HCT116 (cell line): ENCODE measurements around the gene SPIN2B. TPM values are rescaled to one million over a fixed set of nuclear protein-coding genes. Genes with fewer than 3 reads are reported as not detected.

Experiments used
- ATAC-seq: fragments of 200-7000 bp; cut with Tn5 transposase; 2 replicates; pipeline ENCODE4 v1.9.1; 2020; ENCODE audit warnings: mild to moderate bottlenecking, moderate library complexity
- BruUV-seq: library from RNA; stranded (reverse); fragments of 400-500 nt; replicated peaks from 2 replicates; lab custom pipeline; 2021; lab: Mats Ljungman, UMichigan
- CTCF ChIA-PET: fragments of 300-600 bp; sonication (Branson Sonifier 250); formaldehyde crosslinking; loops from one replicate; lab custom pipeline; 2021; ENCODE audit warnings: antibody characterized with exemption; lab: Charles Lee
- POLR2A ChIA-PET: fragments of 300-600, 350-600 bp; sonication (Branson Sonifier 250); formaldehyde crosslinking; loops from one replicate; lab custom pipeline; 2021; ENCODE audit warnings: antibody characterized with exemption; lab: Charles Lee
- RAD21 ChIA-PET, 2 experiments: fragments of 300-600 bp; sonication (Branson Sonifier 250); formaldehyde crosslinking; loops; one replicate each; lab custom pipeline; 2023; ENCODE audit warnings: low total read pairs in 2 of 2; ENCODE audit not compliant: uncharacterized antibody in 2 of 2, unreplicated experiment in 2 of 2, low non-redundant PET in 1 of 2; lab: Charles Lee
- DNase-seq: peaks from one replicate; pipeline ENCODE4 v3.0.0-alpha.2; 2010; ENCODE audit warnings: low read depth, low spot score
- H2AFZ ChIP-seq: fragments of 200-600 bp; shearing (Covaris generic), sonication (generic); 2 replicates; pipeline ENCODE4 v1.6.1; 2017; ENCODE audit warnings: low read depth, mixed run types, mixed read lengths, antibody characterized with exemption, low read length; ENCODE audit not compliant: poor library complexity, severe bottlenecking
- H3K27ac ChIP-seq: 2 replicates; pipeline ENCODE4 v1.5.1; 2012; ENCODE audit warnings: low read depth, low read length
- H3K27me3 ChIP-seq: fragments of 200-600 bp; sonication (generic); 2 replicates; pipeline ENCODE4 v1.6.1; 2016; ENCODE audit warnings: mixed run types, low read length, mixed read lengths; ENCODE audit not compliant: insufficient read depth
- H3K36me3 ChIP-seq, 2 experiments: fragments of 200-500 bp in 1 of 2; fragments of 200-600 bp in 1 of 2; sonication (Bioruptor generic) in 1 of 2; sonication (generic) in 1 of 2; 2 replicates each; pipeline versions ENCODE4 v1.5.1 to v1.6.1; 2014 to 2016; ENCODE audit warnings: low read length in 2 of 2, inconsistent platforms in 1 of 2, mixed read lengths in 1 of 2, mixed run types in 1 of 2; ENCODE audit not compliant: insufficient read depth in 2 of 2, control insufficient read depth in 1 of 2
- H3K4me1 ChIP-seq, 2 experiments: fragments of 200-600 bp in 1 of 2; sonication (generic) in 1 of 2; 2 replicates each; pipeline versions ENCODE4 v1.5.1 to v1.6.1; 2012 to 2017; ENCODE audit warnings: low read length in 2 of 2, inconsistent platforms in 1 of 2, mild to moderate bottlenecking in 1 of 2, mixed read lengths in 1 of 2, mixed run types in 1 of 2, moderate library complexity in 1 of 2; ENCODE audit not compliant: insufficient read depth in 2 of 2, control insufficient read depth in 1 of 2
- H3K4me2 ChIP-seq: fragments of 200-600 bp; sonication (generic); 2 replicates; pipeline ENCODE4 v1.6.1; 2017; ENCODE audit warnings: mixed run types, low read length, mixed read lengths
- H3K4me3 ChIP-seq, 2 experiments: fragments of 200-600 bp in 1 of 2; sonication (generic) in 1 of 2; replicated peaks in 1 of 2; 2 replicates each; pipeline ENCODE4 v1.5.1; 2011 to 2016; ENCODE audit warnings: low read length in 2 of 2, control low read depth in 1 of 2, low read depth in 1 of 2, mild to moderate bottlenecking in 1 of 2, mixed read lengths in 1 of 2, mixed run types in 1 of 2
- H3K79me2 ChIP-seq: fragments of 200-600 bp; sonication (generic); 2 replicates; pipeline ENCODE4 v1.6.1; 2017; ENCODE audit warnings: mild to moderate bottlenecking, mixed run types, low read length, moderate library complexity, mixed read lengths; ENCODE audit not compliant: insufficient read depth
- H3K9ac ChIP-seq: fragments of 200-600 bp; sonication (generic); 2 replicates; pipeline ENCODE4 v1.6.1; 2016; ENCODE audit warnings: low read length, mixed read lengths
- H3K9me2 ChIP-seq: fragments of 200-600 bp; sonication (generic), shearing (Covaris generic); 2 replicates; pipeline ENCODE4 v1.6.1; 2017; ENCODE audit warnings: mixed run types, mild to moderate bottlenecking, moderate library complexity; ENCODE audit not compliant: insufficient read depth
- H3K9me3 ChIP-seq, 2 experiments: fragments of 200-500 bp in 1 of 2; fragments of 200-600 bp in 1 of 2; sonication (Bioruptor generic) in 1 of 2; sonication (generic) in 1 of 2; 2 replicates each; pipeline ENCODE4 v1.6.1; 2014 to 2017; ENCODE audit warnings: low read length in 2 of 2, mixed read lengths in 2 of 2, inconsistent platforms in 1 of 2, low read depth in 1 of 2, mild to moderate bottlenecking in 1 of 2, mixed run types in 1 of 2, moderate library complexity in 1 of 2; ENCODE audit not compliant: control insufficient read depth in 1 of 2, insufficient read depth in 1 of 2
- H4K20me1 ChIP-seq: fragments of 200-600 bp; sonication (generic), shearing (Covaris generic); 2 replicates; pipeline ENCODE4 v1.6.1; 2017; ENCODE audit warnings: mixed run types, mild to moderate bottlenecking, moderate library complexity; ENCODE audit not compliant: insufficient read depth
- CTCF ChIP-seq, 3 experiments: fragments of 200-600 bp in 1 of 3; sonication (generic) in 1 of 3; IDR thresholded peaks in 2 of 3; conservative IDR thresholded peaks in 1 of 3; 2 replicates each; pipeline ENCODE4 v1.5.1; 2012 to 2017; ENCODE audit warnings: low read depth in 2 of 3, low read length in 2 of 3, antibody characterized with exemption in 1 of 3, borderline replicate concordance in 1 of 3, control low read depth in 1 of 3, mild to moderate bottlenecking in 1 of 3, mixed read lengths in 1 of 3, mixed run types in 1 of 3, moderate library complexity in 1 of 3; ENCODE audit not compliant: insufficient read depth in 1 of 3
- ELF1 ChIP-seq: IDR thresholded peaks from 2 replicates; pipeline ENCODE4 v1.6.1; 2012; ENCODE audit warnings: low read depth, borderline replicate concordance
- EZH2phosphoT487 ChIP-seq: fragments of 200-600 bp; IDR thresholded peaks from 2 replicates; pipeline ENCODE4 v1.6.1; 2018; ENCODE audit warnings: antibody characterized with exemption, borderline replicate concordance
- FOSL1 ChIP-seq: IDR thresholded peaks from 2 replicates; pipeline ENCODE4 v1.6.1; 2012; ENCODE audit warnings: low read depth
- POLR2A ChIP-seq: IDR thresholded peaks from 2 replicates; pipeline ENCODE4 v1.7.0; 2011; ENCODE audit warnings: borderline replicate concordance; ENCODE audit not compliant: insufficient read depth, insufficient read length; ENCODE audit errors: extremely low read depth
- POLR2AphosphoS5 ChIP-seq: IDR thresholded peaks from 2 replicates; pipeline ENCODE4 v1.6.1; 2011; ENCODE audit warnings: mild to moderate bottlenecking, low read depth, low read length, moderate library complexity
- YY1 ChIP-seq: IDR thresholded peaks from 2 replicates; pipeline ENCODE4 v1.6.1; 2011; ENCODE audit warnings: low read length, low read depth, moderate library complexity, mild to moderate bottlenecking; ENCODE audit not compliant: insufficient replicate concordance; ENCODE audit errors: extremely low read depth
- ZBTB33 ChIP-seq: IDR thresholded peaks from 2 replicates; pipeline ENCODE4 v1.6.1; 2011; ENCODE audit warnings: mild to moderate bottlenecking, low read length, moderate library complexity; ENCODE audit not compliant: insufficient replicate concordance; ENCODE audit errors: extremely low read depth
- ZFX ChIP-seq: fragments of 450-650 bp; IDR thresholded peaks from 2 replicates; pipeline ENCODE4 v1.6.1; 2017
- intact Hi-C: fragments of 100-400 bp; cut with micrococcal nuclease; formaldehyde crosslinking; loops from 2 replicates; pipeline ENCODE4 v1.10.0; 2022
- total RNA-seq: library from RNA; stranded (reverse); gene quantifications from one replicate; pipeline ENCODE4 v1.2.1, GENCODE V29; 2021; ENCODE audit not compliant: unreplicated experiment
- TF ChIP-seq, protein P1 (sequence below): IDR thresholded peaks from 2 replicates; pipeline ENCODE4 v1.6.1; 2012

SPIN2B gene
- total RNA-seq, 1 experiment from 2014 or later = 9.3 TPM

DNA sequence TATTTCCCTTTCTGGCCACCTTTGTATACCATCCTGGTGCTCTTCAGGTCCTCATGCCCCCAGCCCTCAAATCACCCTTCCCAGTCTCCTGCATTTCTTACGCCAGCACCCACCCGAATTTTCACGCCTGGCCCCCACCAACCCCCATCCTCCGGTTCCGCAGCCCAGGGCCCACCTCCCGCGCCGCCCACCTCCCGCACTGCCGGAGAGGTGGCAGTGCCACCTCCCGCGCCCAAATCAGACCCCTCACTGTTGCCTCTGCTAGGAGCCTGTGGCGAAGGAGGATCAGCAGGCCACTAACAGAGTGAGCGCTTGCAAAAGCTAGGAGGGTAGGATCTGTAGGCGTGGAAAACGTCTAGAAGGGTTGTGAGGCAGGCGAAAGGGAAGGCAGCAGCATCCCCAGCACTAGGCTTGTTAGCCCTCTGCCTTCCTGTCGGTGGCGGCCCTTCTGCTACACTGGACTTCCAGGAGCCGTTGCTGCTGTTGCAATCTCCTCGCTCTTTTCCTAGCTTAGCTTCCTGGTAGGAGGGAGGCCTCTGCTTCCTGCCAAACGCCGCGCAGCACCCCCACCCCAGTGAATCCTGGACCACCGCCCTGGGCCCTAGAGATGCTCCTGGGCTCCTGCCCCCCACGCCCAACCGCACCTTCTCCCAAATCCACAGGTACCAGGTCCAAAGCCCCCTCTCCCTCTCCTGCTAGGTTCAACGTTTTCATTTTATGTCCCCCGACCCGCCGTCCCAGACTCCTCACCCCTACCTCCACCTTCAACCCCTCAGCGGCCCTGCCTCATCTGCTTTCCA is 51.0 kb downstream of the SPIN2B start:
- H2AFZ ChIP-seq = no peak overlapping the region
- no peak for ATAC-seq
- no peak overlapping the region for H3K27ac ChIP-seq
- no peaks in the 10 kb centered on the region for H3K27me3 ChIP-seq
- no peak overlapping the region for H3K9ac ChIP-seq
- H3K4me3 ChIP-seq = no peak overlapping the region
- no TSS peak for BruUV-seq
- no peaks in the 10 kb centered on the region for H3K79me2 ChIP-seq
- TF ChIP-seq POLR2AphosphoS5 (no peak), CTCF (IDR thresholded peaks at IDR 0.05 in 2 of 3, conservative IDR thresholded peaks at IDR 0.05 in 1 of 3; ENCODE audit: borderline replicate concordance in 1 of 3, insufficient read depth in 1 of 3, low read depth in 2 of 3, low read length in 2 of 3) (no peak), ZBTB33 (no peak), FOSL1 (no peak), ZFX (no peak), EZH2phosphoT487 (no peak), YY1 (no peak), ELF1 (no peak), POLR2A (no peak)
- TF ChIP-seq, protein P1, sequence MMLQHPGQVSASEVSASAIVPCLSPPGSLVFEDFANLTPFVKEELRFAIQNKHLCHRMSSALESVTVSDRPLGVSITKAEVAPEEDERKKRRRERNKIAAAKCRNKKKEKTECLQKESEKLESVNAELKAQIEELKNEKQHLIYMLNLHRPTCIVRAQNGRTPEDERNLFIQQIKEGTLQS = no peak
- TF ChIP-seq, all 23 proteins: peak for 0
- POLR2A ChIA-PET = no interaction called here
- Histone ChIP-seq H4K20me1 (no peaks in the 10 kb centered on the region), H3K4me1 (no peaks in the 10 kb centered on the region), H3K36me3 (no peaks in the 10 kb centered on the region; a peak in 1 of 4 replicates), H3K4me2 (no peak overlapping the region), H3K9me2 (no peaks in the 10 kb centered on the region), H3K9me3 (no peaks in the 10 kb centered on the region)
- CTCF ChIA-PET = no interaction called here
- no peak for DNase-seq
- intact Hi-C loops = no loop called here
- RAD21 ChIA-PET = no interaction called here

Other genes starting within 250 kb of the SPIN2B start
- gene SPIN3, start 126.0 kb downstream of the SPIN2B start, total RNA-seq = 13.8 TPM
- 0.54 TPM for gene SPIN2A, start 15.8 kb upstream of the SPIN2B start, total RNA-seq
- 6.1 TPM for gene FAAH2, start 165.2 kb upstream of the SPIN2B start, total RNA-seq